Stimulated activated CD4-positive, alpha-beta T cell treated with anti-CD3 and anti-CD28 coated beads, Interleukin-12 subunit alpha, Interleukin-12 subunit beta, amount 100 ng/mL, for 24 hours (primary cell): ENCODE data around the gene LETM1.

Experiments
- DNase-seq, 2 experiments: peaks; one replicate each; pipeline ENCODE4 v3.0.0-alpha.2; 2020; ENCODE audit warnings: low read depth in 2 of 2

LETM1 gene

GRCh38 chr4:1826531-1827350 is 29.2 kb downstream of the LETM1 start:
- DNase-seq = no peak

GRCh38 chr4:1825326-1825725 is 30.6 kb downstream of the LETM1 start:
- no peak for DNase-seq

- DNase-seq = no peak
Observed at GRCh38 chr4:1824746-1825145, 31.2 kb downstream of the LETM1 start.

- no peak for DNase-seq
Observed at GRCh38 chr4:1823545-1823932, 32.4 kb downstream of the LETM1 start.

- DNase-seq = no peak
Observed at GRCh38 chr4:1822568-1823544, 33.1 kb downstream of the LETM1 start.

- DNase-seq = no peak
Observed at GRCh38 chr4:1821679-1822567, 34.0 kb downstream of the LETM1 start.

GRCh38 chr4:1819816-1820215 is 36.1 kb downstream of the LETM1 start:
- no peak for DNase-seq

GRCh38 chr4:1819284-1819683 is 36.7 kb downstream of the LETM1 start:
- DNase-seq = no peak

GRCh38 chr4:1815997-1816860 is 39.7 kb downstream of the LETM1 start:
- DNase-seq = no peak

- no peak for DNase-seq
Observed at GRCh38 chr4:1815096-1815996, 40.6 kb downstream of the LETM1 start.

GRCh38 chr4:1814453-1814852 is 41.5 kb downstream of the LETM1 start:
- no peak for DNase-seq

GRCh38 chr4:1813915-1814314 is 42.0 kb downstream of the LETM1 start:
- DNase-seq = no peak

GRCh38 chr4:1813231-1813630 is 42.7 kb downstream of the LETM1 start:
- no peak for DNase-seq

GRCh38 chr4:1812720-1813119 is 43.2 kb downstream of the LETM1 start:
- DNase-seq = no peak

- no peak for DNase-seq
Observed at GRCh38 chr4:1810765-1811164, 45.2 kb downstream of the LETM1 start.

GRCh38 chr4:1809754-1810502 is 46.0 kb downstream of the LETM1 start:
- peak; percentile 33 to 67 for DNase-seq

- no peak for DNase-seq
Observed at GRCh38 chr4:1808851-1809753, 46.9 kb downstream of the LETM1 start.

GRCh38 chr4:1808396-1808795 is 47.6 kb downstream of the LETM1 start:
- no peak for DNase-seq
